ENCODE results near the gene SEMA3C.

SEMA3C gene

DNA sequence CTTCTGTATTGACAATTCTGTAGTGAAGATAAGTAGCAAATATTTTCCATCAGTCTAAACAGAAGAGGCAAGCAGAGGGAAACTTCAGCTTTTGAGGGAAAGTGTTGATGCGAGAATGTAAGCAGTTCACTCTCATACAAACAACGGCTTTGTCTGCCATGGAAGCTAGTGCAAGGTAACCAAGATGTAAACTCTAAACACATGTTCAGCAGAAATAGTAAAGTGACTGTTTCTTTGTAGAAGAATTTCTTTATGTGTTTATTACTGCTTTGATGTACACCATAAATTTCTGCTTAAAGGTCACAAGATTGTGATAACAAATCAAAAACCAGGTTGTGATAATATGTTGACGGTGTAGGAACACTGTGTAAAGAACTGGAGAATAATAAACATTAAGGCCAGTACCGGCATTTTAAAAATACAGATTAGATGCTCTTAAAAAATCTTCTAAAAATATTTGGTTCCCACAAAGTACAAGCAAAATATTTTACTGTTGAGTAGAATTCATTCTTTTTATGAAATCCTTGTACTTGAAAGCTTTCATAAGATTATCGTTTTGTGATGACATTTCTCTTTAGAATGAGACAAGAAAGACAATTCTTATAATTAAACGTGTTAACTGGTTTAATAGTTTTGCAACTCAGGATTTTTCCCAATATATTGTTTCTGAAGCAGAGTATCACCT, 34.2 kb downstream of the SEMA3C start:
- no peak for DNase-seq

DNA sequence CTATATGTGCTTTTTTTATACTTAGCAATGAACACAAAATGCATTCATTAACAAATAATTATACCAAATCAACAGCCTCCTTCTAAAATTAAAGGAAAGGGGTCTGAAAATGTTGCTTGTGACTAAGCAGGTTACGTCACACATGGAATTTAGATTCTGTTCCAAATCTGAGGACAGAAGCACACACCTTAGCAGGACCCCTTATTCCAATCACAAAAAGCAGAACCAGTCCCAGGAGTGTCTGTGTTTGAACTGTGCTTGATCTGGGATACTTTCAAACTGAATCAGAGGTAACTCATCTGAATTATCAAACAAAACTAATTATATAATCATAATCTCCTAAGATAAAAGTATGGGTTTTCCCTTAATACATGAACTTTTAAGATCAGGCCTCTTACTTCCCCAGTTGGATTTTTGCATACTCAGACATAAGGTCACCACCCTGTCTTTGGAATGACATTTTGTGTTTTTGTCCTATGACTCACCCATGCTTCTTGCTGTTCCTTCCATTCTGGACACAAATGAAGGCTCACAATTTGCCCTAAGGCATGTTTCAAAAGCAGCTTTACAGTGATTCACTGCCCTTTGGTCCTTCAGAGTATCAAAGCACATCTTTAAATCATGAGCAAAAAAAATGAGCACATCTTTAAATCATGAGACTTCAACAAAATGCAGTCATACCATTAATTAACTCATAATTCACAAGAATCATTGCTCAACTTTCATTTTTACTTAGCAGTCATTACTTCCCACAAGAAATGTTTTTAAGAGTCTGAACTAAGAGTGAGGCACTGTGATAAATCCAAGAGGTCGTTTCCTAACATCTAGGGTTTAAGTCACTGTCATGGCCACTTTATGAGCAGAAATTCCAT, 35.5 kb downstream of the SEMA3C start:
- DNase-seq: no peak

DNA sequence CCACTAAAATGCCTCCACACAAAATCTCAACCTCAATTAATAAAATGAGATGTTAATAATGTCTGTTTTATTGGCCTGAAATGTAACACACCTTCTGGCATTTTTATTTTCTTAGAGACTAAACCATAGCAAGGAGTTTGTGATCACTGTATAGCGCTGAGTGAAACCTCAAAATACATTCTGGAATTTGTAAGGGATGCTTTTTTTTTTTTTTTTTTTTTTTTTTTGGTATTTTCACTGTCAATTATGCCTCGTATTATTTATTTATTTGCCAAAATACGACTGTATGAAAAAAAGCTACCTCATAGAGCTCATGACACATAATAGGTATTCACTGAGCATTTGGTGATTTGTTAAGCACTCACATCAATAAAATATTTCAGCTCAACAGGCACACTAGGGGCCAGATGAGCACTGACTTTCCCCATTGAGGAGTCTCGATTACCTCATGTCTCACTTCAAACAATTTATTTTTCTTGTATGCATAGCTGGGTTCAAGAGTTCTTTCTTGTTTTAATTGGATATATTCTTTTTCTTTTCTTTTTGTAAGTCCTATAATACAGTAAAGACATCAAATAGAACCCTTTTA, 36.5 kb downstream of the SEMA3C start:
- no peak for DNase-seq

DNA sequence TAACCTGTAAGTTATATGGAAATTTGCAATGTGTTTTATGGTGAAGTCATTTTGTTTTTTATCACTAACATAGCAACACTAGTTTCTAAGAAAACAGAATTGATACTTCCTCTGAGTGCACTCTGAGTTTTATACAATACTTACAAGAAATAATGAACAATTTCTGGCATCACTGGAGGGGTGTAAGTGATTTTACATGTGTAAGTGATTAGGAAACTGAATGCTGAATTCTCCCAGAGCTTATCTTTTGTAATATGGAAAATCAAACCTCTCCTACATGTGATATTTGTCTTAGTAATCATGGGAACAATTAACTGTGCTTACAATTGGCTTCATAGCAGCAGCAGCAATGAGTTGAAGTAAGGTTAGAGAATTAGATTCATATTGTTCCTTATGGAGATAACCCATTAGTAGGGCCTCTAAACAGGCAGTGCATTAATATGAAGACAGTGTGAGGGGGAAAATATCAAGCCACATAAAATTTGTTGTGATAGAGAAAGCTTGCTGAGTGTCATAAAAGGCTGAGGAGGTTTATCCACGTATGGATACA, 37.4 kb downstream of the SEMA3C start:
- no peak for DNase-seq

DNA sequence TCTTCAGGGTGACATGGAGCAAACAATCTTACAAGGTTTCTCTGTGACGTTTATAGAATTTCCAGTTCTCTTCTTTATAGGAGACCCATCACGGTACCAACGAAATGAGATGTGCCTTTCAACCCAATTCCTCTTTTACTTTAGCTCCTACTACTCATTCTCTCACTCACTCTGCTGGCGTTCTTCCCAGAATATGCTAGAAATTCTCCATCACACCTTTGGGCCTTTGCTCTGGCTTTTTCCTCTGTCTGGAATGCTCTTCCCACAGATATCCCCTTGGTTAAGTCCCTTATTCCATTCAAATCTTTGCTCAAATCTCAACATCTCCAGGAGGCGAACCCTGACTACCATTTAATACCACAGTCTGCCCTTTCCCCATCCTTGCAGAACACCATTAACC, 39.0 kb downstream of the SEMA3C start:
- DNase-seq: no peak

DNA sequence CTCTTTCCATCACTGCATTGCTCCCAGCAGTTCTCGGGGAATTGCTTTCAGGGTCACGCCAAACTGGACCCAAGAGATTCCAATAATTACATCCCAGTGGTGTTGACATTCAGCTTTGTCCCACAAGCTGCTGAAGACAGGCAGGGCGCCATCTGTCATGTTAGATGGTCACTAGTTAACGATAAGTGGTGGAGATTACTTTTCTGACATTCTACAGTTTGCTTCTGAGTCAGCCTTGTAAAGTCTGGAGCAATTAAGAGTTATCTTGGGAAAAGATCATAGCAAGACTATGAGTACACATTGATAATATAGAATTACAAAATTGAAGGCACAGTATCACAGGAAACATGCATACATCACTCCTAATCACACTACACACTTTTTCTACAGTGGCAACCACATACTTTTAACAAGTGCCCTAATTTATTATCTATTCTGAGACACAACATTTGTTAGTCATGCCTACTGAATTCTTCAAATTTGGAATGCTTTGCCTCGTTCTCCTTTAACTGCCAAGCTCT, 41.9 kb downstream of the SEMA3C start:
- DNase-seq: no peak

DNA sequence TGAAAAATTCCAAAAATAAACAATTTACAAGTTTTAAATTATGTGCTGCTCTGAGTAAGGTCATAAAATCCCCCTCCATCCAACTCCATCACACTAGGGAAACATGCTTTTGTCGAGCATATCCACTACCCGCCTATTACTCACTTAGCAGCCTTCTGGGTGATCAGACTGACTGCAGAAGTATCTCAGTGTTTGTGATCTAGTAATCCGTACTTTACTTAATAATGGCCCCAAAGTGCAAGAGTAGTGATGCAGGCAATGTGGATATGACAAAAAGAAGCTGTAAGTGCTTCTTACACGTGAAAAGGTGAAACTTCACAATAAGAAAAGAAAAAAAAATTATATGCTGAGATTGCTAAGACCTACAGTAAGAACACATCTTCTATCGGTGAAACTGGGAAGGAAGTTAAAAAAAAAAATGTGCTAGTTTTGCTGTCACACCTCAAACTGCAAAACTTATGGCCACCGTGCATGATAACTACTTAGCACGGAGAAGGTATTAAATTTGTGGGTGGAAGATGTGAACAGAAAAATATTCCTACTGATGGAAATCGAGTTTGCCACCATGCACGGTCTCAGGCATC, 43.2 kb downstream of the SEMA3C start:
- no peak for DNase-seq

DNA sequence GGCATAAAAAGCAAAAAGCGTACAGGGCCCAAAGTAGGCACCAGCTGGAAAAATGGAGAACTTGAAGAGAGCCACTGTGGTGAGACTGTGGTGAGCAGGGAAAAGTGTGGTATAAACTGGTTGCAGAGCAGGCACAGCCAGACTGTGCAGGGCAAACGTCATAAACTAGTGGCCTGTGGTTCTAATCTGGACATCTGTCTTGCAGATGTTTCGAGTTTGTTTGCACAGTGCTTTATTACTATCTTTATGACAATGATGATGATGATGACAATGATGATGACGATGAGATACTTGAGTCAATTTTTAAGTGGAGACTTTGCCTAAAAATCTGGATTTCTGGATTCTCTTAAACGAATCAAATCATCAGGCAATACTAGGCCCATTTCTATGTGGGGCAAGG, 45.7 kb downstream of the SEMA3C start:
- DNase-seq: no peak

DNA sequence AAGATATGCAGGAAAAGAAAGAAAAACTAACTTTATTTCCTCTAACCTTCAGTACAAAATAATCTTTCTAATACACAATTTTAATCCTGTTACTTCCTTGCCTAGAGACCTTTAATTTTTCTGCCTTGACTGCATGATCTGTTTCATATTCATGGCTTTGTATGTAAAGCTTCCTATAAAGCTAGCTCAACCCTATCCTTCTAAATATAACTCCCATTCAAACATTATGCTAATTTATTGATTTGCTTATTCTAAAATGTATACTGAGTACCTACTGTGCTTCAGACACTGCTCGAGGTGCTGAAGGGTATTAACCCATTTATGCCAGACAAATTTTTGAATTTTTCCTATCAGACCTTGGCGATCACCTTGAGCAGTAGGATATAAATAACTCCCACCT, 47.6 kb downstream of the SEMA3C start:
- DNase-seq: no peak

DNA sequence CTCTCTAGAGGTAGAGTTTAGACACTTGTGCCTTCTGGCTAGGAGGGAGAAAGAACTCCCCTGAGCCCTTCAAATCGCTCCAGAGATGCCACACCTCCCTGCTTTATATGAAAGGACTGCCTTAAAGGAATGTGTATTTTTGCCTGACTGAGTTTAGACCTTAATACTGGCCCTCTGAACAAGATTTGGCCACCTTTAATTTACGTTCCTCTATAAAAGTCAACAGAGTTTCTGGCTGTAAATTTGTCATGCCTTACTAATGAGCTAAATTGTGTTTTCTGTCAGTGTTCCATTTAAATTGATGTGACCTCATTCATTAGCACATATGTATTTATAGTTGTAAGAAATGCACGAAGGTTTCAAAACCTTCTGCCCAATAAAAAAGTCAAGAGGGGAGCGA, 48.0 kb downstream of the SEMA3C start:
- DNase-seq: no peak

DNA sequence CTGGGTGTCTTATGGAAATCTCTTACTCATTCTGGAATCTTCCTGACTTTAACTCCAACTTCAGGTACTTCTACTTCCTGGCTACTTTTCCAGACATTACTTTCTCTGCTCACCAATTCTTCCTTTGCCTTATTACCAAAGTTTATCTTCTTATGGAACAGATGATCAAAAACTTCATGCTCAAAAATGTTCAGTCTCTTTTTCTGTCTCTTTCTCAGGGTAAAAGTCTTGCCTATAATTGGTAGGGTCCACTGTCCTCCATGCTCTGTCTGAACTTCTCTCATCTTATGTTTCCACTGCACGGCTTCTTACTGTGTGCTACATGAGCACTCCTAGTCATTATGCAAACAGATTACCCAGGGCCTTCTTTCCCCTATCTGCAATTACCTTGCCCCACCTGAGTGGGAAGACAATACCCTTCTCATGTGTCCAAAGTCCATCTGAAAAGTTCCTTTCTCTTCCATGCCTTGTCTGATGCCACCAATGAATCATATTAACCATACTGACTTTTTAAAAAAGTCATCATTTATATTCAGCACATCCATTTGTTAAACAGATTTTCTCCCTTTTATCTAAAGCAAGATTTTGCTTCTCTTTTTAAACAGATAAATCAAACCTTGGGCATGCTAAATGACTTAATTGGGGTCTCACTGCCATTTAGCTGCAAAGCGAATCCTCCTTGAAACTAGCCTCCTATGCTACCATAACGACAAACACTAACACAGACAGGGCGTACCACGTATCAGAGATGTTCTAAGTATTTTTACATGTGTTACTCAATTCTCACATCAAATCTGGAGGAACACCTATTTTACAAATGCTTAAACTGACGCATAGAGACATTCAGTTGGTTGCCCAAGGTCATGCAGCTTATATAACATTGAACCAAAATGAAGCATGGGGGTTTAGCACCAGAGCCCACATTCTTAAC, 48.8 kb downstream of the SEMA3C start:
- DNase-seq: no peak

DNA sequence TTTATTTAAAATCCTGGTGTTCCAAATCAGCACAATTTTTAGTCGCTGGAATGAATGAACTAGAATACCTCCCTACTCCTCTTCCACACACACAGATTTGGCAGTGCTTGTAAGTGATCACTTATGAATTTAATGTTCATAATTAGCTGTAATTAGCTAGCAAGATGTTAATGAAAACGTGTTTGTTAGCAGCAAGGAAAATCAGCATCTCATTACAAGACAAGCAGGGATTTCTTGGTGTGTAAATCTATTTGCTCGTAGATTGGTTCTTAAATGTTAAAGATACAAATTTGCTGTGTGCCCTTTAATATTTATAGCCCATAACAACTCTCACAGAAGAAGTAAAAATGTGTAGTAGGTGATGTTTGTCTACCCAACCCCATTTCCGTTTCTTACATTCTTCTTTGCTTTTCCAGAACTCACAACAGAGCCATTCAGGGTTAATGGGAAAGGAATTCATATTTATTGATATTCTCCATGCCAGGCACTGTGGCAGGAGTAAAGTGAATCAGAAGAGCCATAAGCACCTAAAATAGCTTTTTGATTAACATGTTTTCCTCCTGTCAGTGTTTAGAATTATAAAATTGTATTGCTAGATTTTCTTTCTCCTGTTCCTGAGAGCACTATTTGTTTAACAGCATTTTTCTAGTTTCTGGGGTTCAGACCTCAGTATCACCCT, 49.6 kb downstream of the SEMA3C start:
- DNase-seq: no peak

DNA sequence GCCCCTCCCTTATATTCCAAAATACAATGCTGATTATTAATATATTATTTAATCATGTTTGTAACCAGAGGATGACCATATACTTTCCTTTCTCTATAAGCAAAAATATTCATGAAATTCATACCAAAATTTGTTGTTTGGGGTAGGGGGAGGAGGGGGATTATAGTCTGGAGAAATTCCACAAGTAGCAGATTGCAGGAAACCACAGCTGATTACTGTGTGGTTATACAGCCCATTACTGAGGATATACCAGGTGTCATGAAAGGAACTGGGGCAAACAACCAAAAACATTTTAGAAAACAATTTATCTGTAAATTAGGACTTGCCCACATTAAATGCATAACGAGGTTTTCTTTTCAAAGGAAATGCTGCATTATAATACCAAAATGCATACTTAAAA, 50.3 kb downstream of the SEMA3C start:
- no peak for DNase-seq

DNA sequence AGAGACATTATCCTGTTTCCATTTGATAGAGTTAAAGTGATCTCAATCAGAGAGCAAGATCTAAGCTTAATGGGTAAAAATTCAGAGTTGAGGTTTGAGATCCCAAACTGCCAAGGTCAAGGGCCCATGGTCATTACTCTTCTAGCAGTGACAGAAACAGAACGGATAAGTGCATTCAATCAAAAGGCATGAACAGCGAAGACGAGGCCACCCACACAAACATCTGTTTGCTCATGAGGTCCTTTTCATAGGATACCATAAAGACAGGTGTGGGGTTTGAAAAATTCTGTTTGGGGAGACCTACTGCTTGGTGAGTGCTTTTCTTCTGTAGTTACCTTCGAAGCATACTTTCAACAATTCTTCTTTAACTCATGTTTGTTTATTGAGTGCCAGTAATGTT, 58.3 kb downstream of the SEMA3C start:
- DNase-seq: no peak

DNA sequence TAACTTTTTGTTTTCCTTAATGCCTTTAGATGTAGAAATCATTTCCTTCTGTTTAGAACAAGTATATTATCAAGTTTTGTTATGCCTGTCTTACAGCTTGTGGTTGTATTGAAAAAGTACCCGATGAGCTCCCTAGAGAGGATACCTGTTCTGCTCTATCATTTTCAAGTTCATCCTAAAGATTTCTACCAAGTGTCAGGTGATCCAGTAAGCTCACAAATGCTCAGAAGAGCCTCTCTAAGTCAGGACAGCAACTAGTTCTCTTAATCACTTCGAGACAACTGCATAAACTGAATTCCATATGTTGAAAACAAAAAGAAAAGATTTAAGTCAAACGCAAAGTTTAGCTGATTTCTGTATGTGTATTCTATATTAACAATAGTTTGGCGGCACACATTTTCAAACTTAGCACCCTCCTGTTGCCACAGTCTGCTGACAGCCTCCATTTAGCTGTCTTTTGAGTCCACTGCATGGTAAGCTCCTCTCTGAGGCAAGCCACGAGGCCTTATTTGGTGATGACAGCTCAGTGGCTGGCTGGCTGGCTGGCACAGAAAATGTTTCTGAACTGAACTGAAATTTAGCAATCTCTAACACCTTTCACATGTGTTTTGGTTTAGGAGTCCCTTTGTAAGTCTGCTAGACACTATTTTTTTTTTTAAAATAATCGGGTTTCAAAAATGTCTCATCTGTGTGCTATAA, 59.4 kb downstream of the SEMA3C start:
- no peak for DNase-seq

DNA sequence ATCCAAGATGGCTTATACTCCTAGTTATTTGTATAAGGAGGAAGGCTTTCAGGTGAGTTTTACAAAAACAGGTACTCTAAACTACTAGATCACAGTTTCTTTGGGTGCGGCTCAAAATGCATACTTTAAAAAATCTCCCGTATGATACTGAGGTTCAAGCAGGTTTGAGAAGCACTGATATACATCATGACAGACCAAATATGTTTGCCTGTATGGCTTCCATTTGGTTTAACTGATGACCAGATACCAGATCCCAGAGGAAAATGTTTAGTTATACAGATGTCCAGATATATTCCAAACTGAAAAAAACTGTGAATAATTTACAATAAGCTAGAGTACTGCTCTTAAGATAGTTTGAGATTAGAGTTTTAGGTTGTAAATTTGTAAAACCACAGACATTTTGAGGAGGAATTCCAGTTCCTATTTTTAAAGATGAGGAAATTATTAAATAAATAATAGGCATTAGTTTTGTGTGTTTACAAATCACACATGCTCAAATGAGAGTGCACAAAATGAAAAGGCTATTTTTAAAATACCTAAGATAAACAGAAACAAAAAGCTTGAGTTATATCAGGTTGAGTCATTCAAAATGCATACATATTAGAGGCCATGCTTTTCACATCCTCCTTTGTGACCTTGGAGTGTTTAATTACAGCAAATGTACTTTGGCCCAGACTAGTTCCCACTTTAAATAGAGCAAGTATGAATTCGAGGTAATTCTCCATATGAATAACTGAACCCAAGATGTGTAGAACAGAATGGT, 60.5 kb downstream of the SEMA3C start:
- no peak for DNase-seq

DNA sequence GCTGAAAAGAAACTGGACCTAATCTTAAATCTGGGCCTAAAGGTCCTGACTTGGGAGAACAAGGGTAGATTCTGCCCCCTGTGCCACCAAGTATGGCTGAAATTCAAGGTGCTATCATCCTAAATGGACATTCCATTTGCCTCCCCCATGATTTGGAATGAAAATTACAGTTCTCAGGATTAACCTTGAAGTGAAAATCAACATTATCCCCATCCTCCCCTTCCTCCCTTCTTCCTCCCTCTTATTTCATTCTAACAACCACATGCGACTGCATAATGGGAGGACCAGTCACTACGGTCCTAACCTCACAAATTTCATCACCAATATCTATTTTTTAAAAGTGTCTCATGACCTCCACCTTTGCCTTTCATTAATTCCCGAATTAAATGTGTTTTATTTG, 62.1 kb downstream of the SEMA3C start:
- no peak for DNase-seq

DNA sequence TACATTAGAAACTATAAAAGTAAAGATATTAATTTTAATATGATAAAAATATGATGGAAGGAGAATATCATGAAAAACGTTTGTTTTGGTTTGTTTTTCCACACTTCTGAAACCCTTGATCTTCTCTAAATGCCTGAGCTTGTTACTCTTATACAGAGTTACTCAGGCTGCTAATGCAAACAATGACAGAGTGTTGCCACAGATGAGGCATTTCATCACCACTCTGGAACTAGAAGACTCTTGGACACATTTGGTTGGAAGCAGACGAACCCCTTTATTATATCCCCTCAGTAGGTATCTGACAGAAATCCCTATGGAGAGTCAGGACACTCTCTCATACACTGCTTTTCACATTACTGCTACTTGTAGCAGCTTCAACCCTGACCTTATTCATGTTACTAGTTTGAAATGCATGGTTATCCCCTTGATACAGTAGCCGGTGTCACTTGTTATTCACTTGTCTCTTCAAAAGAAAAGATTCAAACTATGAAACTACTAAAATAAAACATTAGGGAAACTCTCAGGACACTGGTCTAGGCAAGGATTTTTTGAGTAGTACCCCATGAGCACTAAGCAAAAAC, 66.9 kb downstream of the SEMA3C start:
- no peak for DNase-seq

DNA sequence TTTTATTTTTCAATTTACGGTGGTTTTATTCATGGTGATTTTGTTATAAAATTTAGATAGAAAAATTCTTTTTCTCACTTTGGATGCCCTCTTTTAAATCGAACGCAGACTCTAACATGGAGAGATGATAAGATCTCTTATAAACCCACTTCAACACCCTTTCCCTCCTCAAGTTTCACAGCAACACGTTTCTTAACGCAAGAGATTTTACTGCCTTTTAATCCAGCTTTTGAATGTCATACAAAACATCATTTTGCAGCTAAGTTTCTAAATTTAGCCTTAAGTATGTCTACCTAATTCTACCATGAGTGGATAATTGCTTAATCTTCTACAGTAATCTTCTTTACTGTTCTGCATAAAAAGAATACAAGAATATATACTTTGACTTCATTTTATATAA, 70.0 kb downstream of the SEMA3C start:
- no peak for DNase-seq

DNA sequence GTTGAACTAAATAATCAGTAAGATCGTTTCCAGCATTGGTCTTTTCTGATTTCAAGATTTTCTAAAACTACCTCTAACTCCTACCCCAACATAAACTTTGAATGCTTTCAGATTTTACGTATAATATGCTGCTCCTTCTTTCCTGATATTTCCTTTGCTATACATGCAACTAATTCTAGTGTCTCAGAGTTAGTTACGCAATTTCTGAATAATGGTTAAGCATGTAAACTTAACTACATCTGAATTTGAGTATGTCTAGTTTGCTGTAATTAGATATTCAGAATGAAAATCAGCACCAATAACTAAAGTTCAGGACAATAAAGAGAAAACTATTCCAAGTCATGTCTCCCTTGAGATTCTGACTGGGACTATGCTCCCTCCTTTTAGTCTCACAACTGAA, 71.0 kb downstream of the SEMA3C start:
- DNase-seq: no peak
